22Rv1 (cell line): ENCODE results near the gene TPRG1.
"Not testable (repeated sequence)": the region's sequence is repeated elsewhere in the genome, so short reads cannot be mapped to it uniquely, and the experiment has no call there.

Experiments used
- H3K27ac ChIP-seq: fragments of 450-650 bp; 2 replicates; pipeline ENCODE4 v1.5.1; 2017
- CTCF ChIP-seq: fragments of 450-650 bp; IDR thresholded peaks from 2 replicates; pipeline ENCODE4 v1.5.1; 2017; ENCODE audit warnings: mild to moderate bottlenecking
- ZFX ChIP-seq: fragments of 450-650 bp; IDR thresholded peaks from 2 replicates; pipeline ENCODE4 v1.6.1; 2017; ENCODE audit warnings: antibody characterized with exemption, borderline replicate concordance

The TPRG1 gene

GRCh38 chr3:189312866-189313265 lies 141.1 kb downstream of the TPRG1 start:
- TF ChIP-seq CTCF (no peak), ZFX (no peak)
- no peak overlapping the region for H3K27ac ChIP-seq

GRCh38 chr3:189316296-189317019 lies 144.7 kb downstream of the TPRG1 start:
- H3K27ac ChIP-seq, result peak overlapping the region; percentile 63
- TF ChIP-seq CTCF (no peak), ZFX (no peak)

GRCh38 chr3:189317911-189318310 lies 146.1 kb downstream of the TPRG1 start:
- TF ChIP-seq CTCF, result no peak
- TF ChIP-seq ZFX, result no peak
- no peak overlapping the region for H3K27ac ChIP-seq

- no peak for TF ChIP-seq ZFX
- no peak for TF ChIP-seq CTCF
- H3K27ac ChIP-seq, result no peak overlapping the region
Measured at GRCh38 chr3:189320511-189320910, 148.7 kb downstream of the TPRG1 start.

- H3K27ac ChIP-seq, result no peak overlapping the region
- TF ChIP-seq ZFX (no peak), CTCF (no peak)
Measured at GRCh38 chr3:189322339-189322738, 150.6 kb downstream of the TPRG1 start.

- H3K27ac ChIP-seq, result peak overlapping the region; percentile 59
- TF ChIP-seq CTCF (no peak), ZFX (no peak)
Measured at GRCh38 chr3:189324538-189325138, 152.9 kb downstream of the TPRG1 start.

- peak overlapping the region; percentile 59 for H3K27ac ChIP-seq
- TF ChIP-seq ZFX (no peak), CTCF (no peak)
Measured at GRCh38 chr3:189325454-189325853, 153.7 kb downstream of the TPRG1 start.

- not testable (repeated sequence) for H3K27ac ChIP-seq
Measured at GRCh38 chr3:189329630-189330029, 157.9 kb downstream of the TPRG1 start.
